RWPE2 (cell line): ENCODE measurements around the gene RPIA.

ENCODE experiments used
- ATAC-seq: fragments of 200-7000 bp; cut with Tn5 transposase; 3 replicates; pipeline ENCODE4 v1.9.1; 2021; ENCODE audit warnings: low read depth
- DNase-seq: peaks from one replicate; pipeline ENCODE4 v3.0.0-alpha.2; 2020; ENCODE audit warnings: low spot score
- H3K27ac ChIP-seq: fragments of 450-650 bp; 2 replicates; pipeline ENCODE4 v1.5.1; 2017; ENCODE audit warnings: mild to moderate bottlenecking; ENCODE audit not compliant: poor library complexity, severe bottlenecking
- H3K27me3 ChIP-seq: fragments of 250-450 bp; sonication (Bioruptor Pico); 2 replicates; pipeline ENCODE4 v1.5.1; 2021; ENCODE audit warnings: mild to moderate bottlenecking, moderate library complexity; ENCODE audit not compliant: insufficient read depth, poor library complexity, severe bottlenecking
- H3K36me3 ChIP-seq: fragments of 250-450 bp; sonication (Bioruptor Pico); 2 replicates; pipeline ENCODE4 v1.5.1; 2020; ENCODE audit warnings: low read depth, mild to moderate bottlenecking, moderate library complexity
- H3K4me1 ChIP-seq: fragments of 250-450 bp; sonication (Bioruptor Pico); 2 replicates; pipeline ENCODE4 v1.5.1; 2021; ENCODE audit warnings: mild to moderate bottlenecking, moderate library complexity; ENCODE audit not compliant: insufficient read depth, poor library complexity, severe bottlenecking
- H3K4me3 ChIP-seq: fragments of 250-450 bp; sonication (Bioruptor Pico); 2 replicates; pipeline ENCODE4 v1.5.1; 2021; ENCODE audit warnings: mild to moderate bottlenecking, moderate library complexity; ENCODE audit not compliant: severe bottlenecking
- H3K9me3 ChIP-seq: fragments of 250-450 bp; sonication (Bioruptor Pico); 2 replicates; pipeline ENCODE4 v1.5.1; 2021; ENCODE audit warnings: mild to moderate bottlenecking, moderate library complexity; ENCODE audit not compliant: severe bottlenecking
- TF ChIP-seq, protein P1 (sequence below): fragments of 450-650 bp; IDR thresholded peaks from one replicate; pipeline ENCODE4 v1.5.1; 2017; ENCODE audit warnings: mild to moderate bottlenecking, moderate library complexity; ENCODE audit not compliant: poor library complexity, severe bottlenecking

RPIA gene

DNA sequence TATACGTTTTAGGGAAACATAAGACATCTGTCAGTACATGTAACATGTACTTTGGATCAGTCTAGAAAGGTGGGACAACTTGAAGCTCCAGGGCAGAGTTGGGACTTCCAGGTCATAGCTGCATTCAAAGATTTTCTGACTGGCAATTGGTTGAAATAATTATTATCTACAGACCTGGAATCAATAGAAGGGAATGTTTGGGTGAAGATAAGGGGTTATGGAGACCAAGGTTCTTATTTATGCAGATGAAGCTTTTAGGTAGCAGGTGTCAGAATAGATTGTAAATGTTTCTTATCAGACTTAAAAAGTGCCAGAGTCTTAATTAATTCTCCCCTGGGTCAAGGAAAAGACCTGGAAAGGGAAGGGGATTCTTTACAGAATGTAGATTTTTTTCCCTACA lies 19.8 kb downstream of the RPIA start:
- no peak overlapping the region for H3K27ac ChIP-seq
- H3K36me3 ChIP-seq = no peaks in the 10 kb centered on the region
- ATAC-seq (no peak), DNase-seq (no peak)
- TF ChIP-seq, protein P1, sequence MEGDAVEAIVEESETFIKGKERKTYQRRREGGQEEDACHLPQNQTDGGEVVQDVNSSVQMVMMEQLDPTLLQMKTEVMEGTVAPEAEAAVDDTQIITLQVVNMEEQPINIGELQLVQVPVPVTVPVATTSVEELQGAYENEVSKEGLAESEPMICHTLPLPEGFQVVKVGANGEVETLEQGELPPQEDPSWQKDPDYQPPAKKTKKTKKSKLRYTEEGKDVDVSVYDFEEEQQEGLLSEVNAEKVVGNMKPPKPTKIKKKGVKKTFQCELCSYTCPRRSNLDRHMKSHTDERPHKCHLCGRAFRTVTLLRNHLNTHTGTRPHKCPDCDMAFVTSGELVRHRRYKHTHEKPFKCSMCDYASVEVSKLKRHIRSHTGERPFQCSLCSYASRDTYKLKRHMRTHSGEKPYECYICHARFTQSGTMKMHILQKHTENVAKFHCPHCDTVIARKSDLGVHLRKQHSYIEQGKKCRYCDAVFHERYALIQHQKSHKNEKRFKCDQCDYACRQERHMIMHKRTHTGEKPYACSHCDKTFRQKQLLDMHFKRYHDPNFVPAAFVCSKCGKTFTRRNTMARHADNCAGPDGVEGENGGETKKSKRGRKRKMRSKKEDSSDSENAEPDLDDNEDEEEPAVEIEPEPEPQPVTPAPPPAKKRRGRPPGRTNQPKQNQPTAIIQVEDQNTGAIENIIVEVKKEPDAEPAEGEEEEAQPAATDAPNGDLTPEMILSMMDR = no peak
- H3K9me3 ChIP-seq = no peaks in the 10 kb centered on the region
- H3K27me3 ChIP-seq = no peaks in the 10 kb centered on the region
- H3K4me3 ChIP-seq = no peak overlapping the region
- H3K4me1 ChIP-seq = peaks cover 10% of the 10 kb centered on the region

DNA sequence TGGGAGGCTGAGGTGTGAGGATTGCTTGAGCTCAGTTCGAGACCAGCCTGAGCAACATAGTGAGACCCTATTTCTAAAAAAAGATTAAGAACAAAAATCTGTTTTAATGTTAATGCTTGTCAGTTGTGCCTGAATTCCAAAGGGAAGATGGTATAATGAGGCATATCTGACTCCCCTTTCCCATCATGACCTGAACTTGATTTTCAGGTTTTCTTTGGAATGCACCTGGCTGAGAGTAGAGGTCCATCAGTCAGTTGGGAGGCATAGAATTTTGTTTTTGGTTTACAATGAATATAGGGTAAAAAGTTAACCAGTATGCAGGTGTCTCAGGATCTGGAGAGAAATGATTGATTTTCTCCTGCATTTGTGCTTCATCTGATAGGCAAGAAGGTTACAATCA lies 20.4 kb downstream of the RPIA start:
- Histone ChIP-seq H3K4me1 (peaks cover 10% of the 10 kb centered on the region), H3K27me3 (no peaks in the 10 kb centered on the region), H3K36me3 (no peaks in the 10 kb centered on the region), H3K4me3 (no peak overlapping the region), H3K27ac (no peak overlapping the region), H3K9me3 (no peaks in the 10 kb centered on the region)
- ATAC-seq (no peak), DNase-seq (no peak)
- TF ChIP-seq, protein P1 = no peak

DNA sequence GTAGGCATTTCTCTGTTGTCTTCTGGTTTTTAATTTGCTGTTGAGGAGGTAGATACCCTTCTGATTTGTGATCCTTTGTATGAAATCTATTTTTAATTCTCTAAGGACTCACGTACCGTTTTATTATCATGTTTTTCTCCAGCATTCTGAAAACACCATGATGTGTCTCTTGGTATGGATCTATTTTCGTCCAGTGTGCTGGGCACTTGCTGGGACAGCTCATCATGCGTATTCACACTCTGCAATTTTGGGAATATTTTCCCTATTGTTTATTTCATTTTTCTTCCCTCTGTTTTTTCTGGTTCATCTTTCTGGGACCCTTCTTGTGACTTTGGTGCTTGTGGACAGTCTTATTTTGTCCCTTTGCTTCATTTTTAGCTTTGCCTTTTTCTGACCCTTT lies 21.9 kb downstream of the RPIA start:
- ATAC-seq (no peak), DNase-seq (no peak)
- TF ChIP-seq, protein P1 = no peak
- H3K4me1 ChIP-seq = peaks cover 10% of the 10 kb centered on the region
- no peaks in the 10 kb centered on the region for H3K9me3 ChIP-seq
- H3K27ac ChIP-seq = no peak overlapping the region
- H3K27me3 ChIP-seq = no peaks in the 10 kb centered on the region
- no peaks in the 10 kb centered on the region for H3K36me3 ChIP-seq
- no peak overlapping the region for H3K4me3 ChIP-seq

DNA sequence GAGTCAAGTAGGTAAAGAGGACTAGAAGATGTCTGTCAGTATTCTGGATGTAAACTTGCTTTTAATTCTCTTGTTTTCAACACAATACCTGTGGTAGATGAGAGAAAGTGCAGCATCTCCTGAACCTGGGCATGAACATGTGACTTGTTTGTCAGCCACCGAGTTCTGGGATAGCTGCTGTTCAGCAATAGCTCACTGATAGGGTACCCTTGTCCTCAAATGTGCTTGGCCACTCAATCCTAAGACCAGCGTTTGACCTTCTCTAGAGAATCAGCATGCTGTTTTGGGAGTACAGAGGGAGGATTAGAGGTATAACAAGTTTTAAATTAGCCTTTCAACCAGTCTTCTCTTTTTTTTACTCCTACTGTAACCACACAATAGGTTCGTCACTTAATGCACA lies 23.2 kb downstream of the RPIA start:
- Histone ChIP-seq H3K4me3 (no peak overlapping the region), H3K9me3 (no peaks in the 10 kb centered on the region), H3K27ac (no peak overlapping the region), H3K4me1 (peaks cover under 1% of the 10 kb centered on the region), H3K36me3 (no peaks in the 10 kb centered on the region), H3K27me3 (no peaks in the 10 kb centered on the region)
- DNase-seq = no peak
- no peak for ATAC-seq
- TF ChIP-seq, protein P1 = no peak

DNA sequence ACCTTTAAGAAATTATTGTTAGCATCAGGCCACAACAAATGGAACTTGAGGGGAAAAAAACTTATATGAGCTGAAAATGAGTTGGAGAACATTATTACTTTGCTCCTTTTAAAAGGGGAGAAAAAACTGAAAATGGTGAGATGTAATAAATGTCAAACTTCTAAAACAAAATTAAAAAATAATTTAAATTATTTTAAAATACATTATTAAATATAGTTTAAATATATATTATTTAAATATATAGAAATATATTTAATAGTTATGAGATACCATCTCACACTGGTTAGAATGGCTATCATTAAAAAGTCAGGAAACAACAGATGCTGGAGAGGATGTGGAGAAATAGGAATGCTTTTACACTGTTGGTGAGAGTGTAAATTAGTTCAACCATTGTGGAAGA lies 28.9 kb downstream of the RPIA start:
- ATAC-seq = no peak
- DNase-seq = no peak
- H3K36me3 ChIP-seq = no peaks in the 10 kb centered on the region
- TF ChIP-seq, protein P1 = no peak
- no peak overlapping the region for H3K4me3 ChIP-seq
- H3K4me1 ChIP-seq = no peaks in the 10 kb centered on the region
- H3K27me3 ChIP-seq = no peaks in the 10 kb centered on the region
- H3K27ac ChIP-seq = no peak overlapping the region
- no peaks in the 10 kb centered on the region for H3K9me3 ChIP-seq
